DMS79 (cell line): ENCODE measurements around the gene ZEB1.
A peak's percentile ranks its signal among the peaks of the same experiment; 100 is the strongest.
"Not testable (repeated sequence)": the region's sequence is repeated elsewhere in the genome, so short reads cannot be mapped to it uniquely, and the experiment has no call there.

Experiments used
- DNase-seq: peaks from one replicate; lab custom pipeline; 2025; lab: John Stamatoyannopoulos, UW

The ZEB1 gene

DNA sequence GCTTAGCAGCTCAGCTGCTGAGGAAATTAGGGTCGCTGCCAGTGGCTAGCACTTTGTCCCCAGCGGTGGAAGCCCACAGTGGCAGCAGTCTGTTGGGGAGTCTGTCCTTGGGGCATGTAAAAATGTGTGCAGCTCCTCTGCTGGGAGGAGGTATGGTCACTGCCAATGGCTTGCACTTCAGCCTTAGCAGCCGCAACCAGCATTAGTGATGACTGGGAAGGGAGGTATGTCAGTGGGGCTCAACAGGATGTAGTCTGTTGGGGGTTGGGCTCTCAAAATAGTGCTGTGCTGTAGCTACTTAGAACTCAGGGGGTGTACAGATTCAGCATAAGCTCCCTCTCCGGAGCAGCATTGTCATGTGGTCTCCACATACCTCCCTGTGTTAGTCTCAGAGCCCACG lies 189.9 kb downstream of the ZEB1 start:
- no peak for DNase-seq

DNA sequence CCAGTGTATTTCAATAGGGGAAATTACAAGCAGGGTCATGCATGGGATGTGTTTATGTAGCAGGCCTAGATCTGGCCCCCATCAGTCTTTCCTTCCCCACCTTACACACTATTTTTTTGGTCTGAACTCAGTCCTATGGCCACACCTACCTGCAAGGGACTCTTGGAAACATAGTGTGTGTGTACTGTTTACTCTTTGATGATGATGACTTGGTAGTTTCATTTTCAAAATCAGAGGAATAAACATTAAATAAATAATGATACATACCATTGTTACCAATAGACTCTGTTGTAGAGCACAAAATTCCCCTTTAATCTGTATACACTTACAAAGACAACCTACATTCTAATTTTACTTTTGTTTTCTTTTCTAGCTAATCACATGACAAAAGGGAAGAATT lies 191.0 kb downstream of the ZEB1 start:
- no peak for DNase-seq

DNA sequence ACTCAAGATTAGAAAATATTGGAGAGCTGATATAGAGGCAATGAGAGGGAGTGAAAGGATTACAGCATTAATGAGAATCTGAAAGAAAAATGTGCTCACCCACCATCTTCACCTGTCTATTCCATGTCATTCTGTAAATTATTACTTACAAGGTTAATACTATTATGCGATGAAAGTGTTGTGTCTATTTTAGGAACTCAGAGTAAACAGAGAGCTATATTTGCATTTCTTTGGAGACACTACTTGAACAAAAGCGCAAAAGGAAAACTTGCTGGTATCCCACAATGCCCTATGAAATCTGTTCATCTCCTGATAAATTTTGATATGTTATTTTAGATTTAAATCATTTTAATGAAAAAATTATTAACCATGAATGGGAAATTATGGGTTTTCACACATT lies 196.1 kb downstream of the ZEB1 start:
- no peak for DNase-seq

GRCh38 chr10:31515819-31516402 lies 196.9 kb downstream of the ZEB1 start:
- DNase-seq, result no peak

- DNase-seq, result peak; percentile 12
Observed at GRCh38 chr10:31520986-31521831, 202.2 kb downstream of the ZEB1 start.

DNA sequence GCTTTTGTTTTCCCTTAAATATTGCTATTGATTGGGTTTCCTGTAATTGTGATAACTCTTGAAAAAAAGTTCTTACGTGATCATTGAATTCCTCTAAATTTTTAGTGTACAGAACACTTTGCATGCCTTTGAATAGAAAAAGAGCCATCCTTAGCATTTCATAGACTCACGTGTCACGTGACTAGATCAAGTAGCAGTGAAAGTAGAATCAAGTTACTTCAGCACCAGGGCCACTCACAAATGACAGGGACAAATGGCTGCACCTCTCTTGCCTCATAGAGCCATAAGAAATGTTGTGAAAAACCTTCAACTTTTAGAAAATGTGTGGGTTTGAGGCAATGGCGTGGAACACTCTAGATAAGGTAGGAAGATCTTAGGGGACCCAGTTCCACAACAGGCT lies 203.8 kb downstream of the ZEB1 start:
- no peak for DNase-seq

- no peak for DNase-seq
Observed at GRCh38 chr10:31524460-31524859, 205.4 kb downstream of the ZEB1 start.

DNA sequence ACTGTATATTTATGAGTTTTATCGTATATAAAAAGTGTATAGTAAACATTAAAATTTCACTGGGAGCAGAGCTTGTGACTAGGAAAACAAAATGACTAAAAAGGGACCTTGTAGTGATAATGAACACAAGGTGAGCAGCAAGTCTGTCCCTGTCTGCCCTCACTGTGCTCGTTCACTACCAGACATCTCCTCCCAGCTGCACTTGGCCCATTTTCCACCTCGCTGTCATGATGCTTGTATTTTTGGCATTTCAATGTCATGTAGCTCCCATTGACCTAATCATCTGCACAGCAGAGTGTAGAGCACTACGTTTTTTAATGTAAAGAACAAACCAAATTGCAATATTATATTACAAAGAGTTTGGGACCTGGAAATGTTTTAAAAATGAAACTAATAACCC lies 207.2 kb downstream of the ZEB1 start:
- DNase-seq, result no peak

DNA sequence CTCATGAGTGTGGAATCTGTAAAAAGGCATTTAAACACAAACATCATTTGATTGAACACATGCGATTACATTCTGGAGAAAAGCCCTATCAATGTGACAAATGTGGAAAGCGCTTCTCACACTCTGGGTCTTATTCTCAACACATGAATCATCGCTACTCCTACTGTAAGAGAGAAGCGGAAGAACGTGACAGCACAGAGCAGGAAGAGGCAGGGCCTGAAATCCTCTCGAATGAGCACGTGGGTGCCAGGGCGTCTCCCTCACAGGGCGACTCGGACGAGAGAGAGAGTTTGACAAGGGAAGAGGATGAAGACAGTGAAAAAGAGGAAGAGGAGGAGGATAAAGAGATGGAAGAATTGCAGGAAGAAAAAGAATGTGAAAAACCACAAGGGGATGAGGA lies 207.7 kb downstream of the ZEB1 start:
- no peak for DNase-seq

DNA sequence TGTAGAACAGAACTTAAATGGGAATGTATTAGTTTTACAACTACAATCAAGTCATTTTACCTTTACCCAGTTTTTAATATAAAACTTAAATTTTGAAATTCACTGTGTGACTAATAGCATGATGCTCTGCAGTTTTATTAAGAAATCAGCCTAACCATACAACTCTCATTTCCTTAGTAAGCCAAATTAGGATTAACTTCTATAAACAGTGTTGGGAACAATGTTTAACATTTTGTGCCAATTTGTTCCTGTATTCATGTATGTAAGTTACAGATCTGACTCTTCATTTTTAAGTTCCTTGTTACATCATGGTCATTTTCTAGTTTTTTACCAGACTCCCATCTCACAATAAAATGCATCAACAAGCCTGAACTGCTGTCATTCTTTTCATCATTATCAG lies 209.8 kb downstream of the ZEB1 start:
- DNase-seq, result no peak

DNA sequence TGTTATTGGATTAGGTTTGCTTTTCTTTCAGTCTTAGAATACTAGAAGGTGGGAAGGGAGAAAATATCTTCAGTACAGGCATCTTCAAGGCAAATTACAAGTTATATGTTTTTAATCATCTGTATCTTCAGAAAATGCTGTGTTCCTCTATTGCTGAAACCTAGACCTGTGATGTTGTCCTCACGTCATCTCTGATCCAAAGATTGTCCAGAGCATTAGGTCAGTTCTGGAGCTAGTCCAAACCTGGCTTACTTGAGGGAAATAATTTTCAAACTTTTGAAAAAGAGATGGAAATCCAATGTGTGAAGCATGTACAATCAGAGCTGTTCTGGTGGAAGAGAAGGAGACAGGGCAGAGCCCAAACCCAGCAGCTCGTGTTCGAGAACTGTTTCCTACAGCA lies 217.3 kb downstream of the ZEB1 start:
- DNase-seq, result no peak

- DNase-seq, result no peak
Observed at GRCh38 chr10:31549896-31550295, 230.9 kb downstream of the ZEB1 start.

- no peak for DNase-seq
Observed at GRCh38 chr10:31554556-31554955, 235.5 kb downstream of the ZEB1 start.

DNA sequence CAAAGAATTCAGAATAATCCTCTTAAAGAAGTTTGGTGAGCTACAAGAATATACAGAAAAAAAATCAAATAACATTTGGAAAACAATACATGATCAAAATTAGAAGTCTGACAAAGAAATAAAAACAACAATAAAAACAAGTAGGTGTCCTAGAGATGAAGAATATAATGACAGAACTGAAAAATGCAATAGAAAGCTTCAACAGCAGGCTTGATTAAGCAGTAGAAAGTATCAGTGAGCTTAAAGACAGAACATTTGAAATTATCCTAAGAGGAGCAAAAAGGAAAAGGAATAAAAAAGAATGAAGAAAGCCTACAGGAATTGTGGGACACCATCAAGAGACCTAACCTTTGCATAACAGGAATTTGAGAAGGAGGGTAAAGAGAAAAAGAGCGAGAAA lies 238.8 kb downstream of the ZEB1 start:
- DNase-seq, result no peak

DNA sequence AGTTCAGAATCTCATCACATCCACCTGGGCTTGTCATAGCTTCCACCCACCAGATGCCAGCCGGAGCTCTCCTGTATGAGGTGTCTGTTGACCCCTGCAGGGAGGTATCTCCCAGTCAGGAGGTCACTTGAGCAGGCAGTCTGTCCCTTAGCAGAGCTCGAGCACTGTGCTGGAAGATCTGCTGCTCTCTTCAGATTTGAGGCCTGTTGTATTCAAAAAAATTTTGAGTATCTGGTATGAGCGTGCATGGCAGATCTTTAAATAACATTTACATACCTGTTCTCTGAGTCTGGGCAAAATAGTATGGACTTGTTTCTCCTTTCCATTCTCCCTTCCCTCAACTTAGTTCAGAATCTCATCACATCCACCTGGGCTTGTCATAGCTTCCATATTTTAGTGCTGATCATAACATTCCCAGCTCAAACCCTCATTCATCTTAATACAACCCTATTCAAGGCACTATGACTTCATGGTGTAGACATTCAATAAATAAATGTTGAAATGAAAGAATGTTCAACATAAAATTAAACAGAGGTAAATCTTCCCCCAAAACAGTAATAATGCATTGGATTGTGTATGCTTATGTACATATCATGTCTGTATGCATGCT lies 249.3 kb downstream of the ZEB1 start:
- DNase-seq, result not testable (repeated sequence)

DNA sequence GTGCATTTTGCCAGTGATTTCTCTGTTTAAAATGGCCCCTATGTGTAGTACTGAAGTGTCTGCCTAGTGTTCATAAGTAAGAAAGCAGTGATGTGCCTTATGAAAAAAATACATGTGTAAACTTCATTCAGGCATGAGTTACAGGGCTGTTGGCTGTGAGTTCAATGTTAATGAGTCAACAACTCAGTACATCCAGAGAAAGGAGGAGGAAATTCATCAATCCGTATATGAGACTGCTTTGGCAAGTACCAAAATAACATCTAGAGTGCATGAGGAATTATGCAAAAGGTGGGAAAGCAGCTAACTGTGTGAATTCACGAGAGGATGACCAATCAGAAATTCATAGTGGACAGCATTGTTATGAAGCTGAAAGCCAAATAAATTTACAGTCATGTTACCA lies 255.6 kb downstream of the ZEB1 start:
- no peak for DNase-seq

DNA sequence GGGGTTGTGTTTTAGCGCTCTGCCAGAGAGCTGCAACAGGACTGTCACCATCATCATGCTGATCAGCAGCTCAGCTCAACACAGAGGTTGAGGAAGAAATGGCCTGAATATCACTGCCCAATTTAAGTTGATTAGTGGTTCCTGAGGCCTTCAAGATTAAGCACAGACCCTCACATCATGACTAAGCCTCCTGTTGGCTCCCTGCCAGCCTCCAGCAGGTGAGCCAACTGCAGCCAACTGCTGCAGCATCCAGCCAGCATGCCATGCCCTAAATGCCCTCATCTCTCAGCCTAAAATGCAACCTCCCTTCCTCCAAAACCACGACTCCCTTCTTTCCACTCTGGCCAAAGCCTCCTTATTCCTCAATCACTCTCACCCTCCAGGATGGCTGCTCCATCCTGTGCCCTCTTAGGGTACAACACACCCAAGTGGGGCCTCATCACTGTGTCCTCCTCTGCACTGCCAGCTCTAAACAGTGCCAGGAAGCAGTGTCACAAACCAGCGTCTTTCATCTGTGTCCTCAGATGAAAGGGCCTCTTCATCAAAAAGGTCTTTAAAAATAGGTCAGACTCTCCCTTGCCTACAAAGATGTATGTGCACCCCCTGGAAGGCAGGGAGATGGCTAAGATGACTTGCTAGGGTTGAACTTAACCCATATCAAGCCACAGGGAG lies 259.3 kb downstream of the ZEB1 start:
- DNase-seq, result peak; percentile 5

DNA sequence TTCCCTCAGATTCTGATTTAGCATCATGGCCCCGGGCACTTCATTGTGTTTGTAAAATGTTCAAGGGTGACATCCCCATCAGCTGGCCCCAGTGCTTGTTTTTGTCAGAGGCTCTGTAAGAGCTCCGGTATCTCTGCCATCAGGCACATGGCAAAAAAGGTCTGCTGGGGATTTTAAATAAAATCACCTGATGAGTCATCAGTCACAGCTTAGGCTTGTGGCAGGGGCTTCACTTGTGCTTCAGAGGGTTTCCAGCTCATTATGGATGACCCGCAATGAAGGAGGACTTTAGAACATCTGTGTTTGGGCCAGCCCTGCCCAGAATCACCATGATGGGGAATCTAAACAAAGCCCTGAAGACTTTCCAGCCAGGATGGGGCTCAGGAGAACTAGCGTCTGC lies 259.9 kb downstream of the ZEB1 start:
- no peak for DNase-seq
